Measurements from ENCODE around the gene MAGEB3.

The MAGEB3 gene

DNA sequence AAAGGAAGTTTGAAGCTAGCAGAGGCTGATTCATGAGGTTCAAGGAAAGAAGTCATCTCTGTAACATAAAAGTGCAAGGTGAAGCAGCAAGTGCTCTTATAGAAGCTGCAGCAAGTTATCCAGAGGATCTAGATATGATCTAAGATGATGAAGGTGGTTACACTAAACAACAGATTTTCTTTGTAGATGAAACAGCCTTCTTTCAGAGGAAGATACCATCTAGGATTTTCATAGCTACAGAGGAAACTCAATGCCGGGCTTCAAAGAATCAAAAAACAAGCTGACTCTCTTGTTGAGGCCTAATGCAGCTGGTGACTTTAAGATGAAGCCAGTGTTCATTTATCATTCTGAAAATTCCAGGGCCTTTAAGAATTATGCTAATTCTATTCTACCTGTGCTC, 50.0 kb downstream of the MAGEB3 start:
- DNase-seq: no peak

DNA sequence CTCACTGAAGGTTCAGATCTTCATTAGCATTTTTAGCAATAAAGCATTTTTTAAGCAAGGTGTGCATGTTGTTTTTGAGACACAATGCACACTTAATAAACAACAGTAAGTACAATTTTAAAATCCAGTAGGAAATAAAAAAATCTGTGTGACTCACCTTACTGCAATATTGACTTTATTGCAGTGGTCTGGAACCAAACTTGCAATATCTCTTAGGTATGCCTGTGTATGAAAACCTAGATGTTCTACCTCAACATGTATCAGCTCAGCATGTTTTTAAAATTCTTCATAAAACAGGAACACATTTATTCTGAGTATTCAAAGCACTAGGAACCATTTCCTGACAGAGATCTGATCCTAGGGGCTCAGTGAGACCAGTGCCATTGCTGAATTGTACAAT, 52.1 kb downstream of the MAGEB3 start:
- DNase-seq: no peak

DNA sequence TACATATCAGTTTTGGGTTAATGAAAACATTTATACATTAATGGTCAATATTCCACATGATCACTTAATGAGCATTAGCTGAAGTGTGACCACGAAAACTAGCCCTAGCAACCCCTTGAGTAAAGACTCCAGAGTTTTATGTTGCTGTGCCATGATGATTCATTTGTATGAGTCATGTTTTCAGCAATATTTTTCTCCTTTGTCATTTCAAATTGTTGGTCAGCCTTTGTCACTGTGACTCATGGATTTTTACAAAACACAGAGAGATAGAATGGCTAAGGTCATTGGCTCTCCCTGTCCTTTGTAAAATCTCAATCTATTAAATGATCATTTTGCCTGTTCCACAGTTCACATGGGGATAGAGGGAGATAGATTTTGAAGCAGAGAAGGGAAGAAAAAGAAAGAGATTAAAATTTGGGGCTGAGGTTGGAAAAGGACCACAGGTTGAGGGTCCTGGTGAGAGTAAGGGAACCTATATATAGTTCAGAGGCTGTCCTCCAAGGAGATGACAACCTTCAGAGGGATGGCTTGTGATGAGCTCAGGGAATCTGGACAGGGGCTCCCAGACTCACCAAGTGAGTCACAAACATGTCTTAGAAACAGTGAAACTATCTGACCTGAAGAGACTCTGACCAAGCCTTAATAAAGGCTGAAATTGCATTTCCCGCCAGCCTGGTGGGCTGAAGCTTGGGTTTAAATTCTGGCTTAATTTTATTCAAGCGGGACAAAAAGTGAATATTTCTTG, 53.2 kb downstream of the MAGEB3 start:
- no peak for DNase-seq
